CD14-positive monocyte (primary cell): ENCODE data around the gene INSIG2. TPM values are rescaled to one million over a fixed set of nuclear protein-coding genes. Genes with fewer than 3 reads are reported as not detected.
A peak's percentile ranks its signal among the peaks of the same experiment; 100 is the strongest.

Experiments used
- DNase-seq, 3 donors: peaks; one replicate each; pipeline ENCODE4 v3.0.0-alpha.2; 2011 to 2022
- H2AFZ ChIP-seq: 2 replicates; pipeline ENCODE4 v1.6.0; 2012; ENCODE audit warnings: mild to moderate bottlenecking, low read depth, low read length, inconsistent platforms; ENCODE audit not compliant: insufficient read depth, poor library complexity, severe bottlenecking
- H3K27ac ChIP-seq, 2 donors: 1 replicate in 1 of 2; 2 replicates in 1 of 2; pipeline ENCODE4 v1.5.1; 2012 to 2013; ENCODE audit warnings: low read length in 2 of 2, control low read depth in 1 of 2, inconsistent platforms in 1 of 2, low read depth in 1 of 2, mild to moderate bottlenecking in 1 of 2
- H3K27me3 ChIP-seq, 2 donors: one replicate each; pipeline versions ENCODE4 v1.6.0 to v1.6.1; 2011 to 2013; ENCODE audit warnings: low read length in 2 of 2; ENCODE audit not compliant: control insufficient read depth in 2 of 2, insufficient read depth in 2 of 2
- H3K36me3 ChIP-seq, 2 donors: replicated peaks in 1 of 2; 1 replicate in 1 of 2; 2 replicates in 1 of 2; pipeline versions ENCODE4 v1.5.1 to v1.6.1; 2012 to 2013; ENCODE audit warnings: low read length in 2 of 2, control low read depth in 1 of 2, inconsistent platforms in 1 of 2, mild to moderate bottlenecking in 1 of 2; ENCODE audit not compliant: insufficient read depth in 2 of 2, control insufficient read depth in 1 of 2
- H3K4me1 ChIP-seq, 2 donors: 1 replicate in 1 of 2; 2 replicates in 1 of 2; pipeline versions ENCODE4 v1.5.1 to v1.6.1; 2012 to 2013; ENCODE audit warnings: low read length in 2 of 2, control low read depth in 1 of 2, inconsistent platforms in 1 of 2, mild to moderate bottlenecking in 1 of 2, moderate library complexity in 1 of 2; ENCODE audit not compliant: insufficient read depth in 2 of 2, control insufficient read depth in 1 of 2
- H3K4me2 ChIP-seq: replicated peaks from 2 replicates; pipeline ENCODE3; 2012; ENCODE audit warnings: low read length, moderate library complexity, mild to moderate bottlenecking; ENCODE audit not compliant: poor library complexity, severe bottlenecking; ENCODE audit errors: extremely low read depth
- H3K4me3 ChIP-seq, 3 experiments: fragments of 200-600 bp in 1 of 3; sonication (generic) in 1 of 3; replicated peaks in 1 of 3; 1 replicate in 2 of 3; 2 replicates in 1 of 3; pipeline ENCODE4 v1.5.1; 2011 to 2013; ENCODE audit warnings: low read length in 3 of 3, mild to moderate bottlenecking in 3 of 3, control low read depth in 2 of 3, low read depth in 2 of 3, inconsistent platforms in 1 of 3, moderate library complexity in 1 of 3
- H3K79me2 ChIP-seq: 2 replicates; pipeline ENCODE4 v1.6.0; 2012; ENCODE audit warnings: mild to moderate bottlenecking, control low read depth, inconsistent platforms, low read length, moderate library complexity; ENCODE audit not compliant: insufficient read depth
- H3K9ac ChIP-seq: 2 replicates; pipeline ENCODE4 v1.6.0; 2017; ENCODE audit warnings: low read length, mild to moderate bottlenecking; ENCODE audit not compliant: insufficient read depth, poor library complexity, severe bottlenecking
- H3K9me3 ChIP-seq, 2 donors: replicated peaks in 1 of 2; 1 replicate in 1 of 2; 2 replicates in 1 of 2; pipeline versions ENCODE4 v1.5.1 to v1.6.1; 2012 to 2013; ENCODE audit warnings: low read length in 2 of 2, control low read depth in 1 of 2; ENCODE audit not compliant: control insufficient read depth in 1 of 2, insufficient read depth in 1 of 2
- H4K20me1 ChIP-seq: 2 replicates; pipeline ENCODE4 v1.6.0; 2012; ENCODE audit warnings: mild to moderate bottlenecking, low read length, control low read depth, moderate library complexity; ENCODE audit not compliant: insufficient read depth
- H3K27ac Mint-ChIP-seq, 7 donors: one replicate each; pipeline ENCODE4 v1.8.0; 2020; ENCODE audit warnings: mild to moderate bottlenecking in 7 of 7, mixed read lengths in 7 of 7, moderate library complexity in 6 of 7, inconsistent platforms in 2 of 7
- H3K27me3 Mint-ChIP-seq, 3 donors: one replicate each; pipeline ENCODE4 v1.8.0; 2021 to 2022; ENCODE audit warnings: low read depth in 3 of 3, mild to moderate bottlenecking in 3 of 3, mixed read lengths in 3 of 3, moderate library complexity in 3 of 3, inconsistent platforms in 1 of 3
- H3K36me3 Mint-ChIP-seq, 2 donors: one replicate each; pipeline ENCODE4 v1.8.0; 2020; ENCODE audit warnings: mixed read lengths in 2 of 2, inconsistent platforms in 1 of 2, mild to moderate bottlenecking in 1 of 2
- H3K4me1 Mint-ChIP-seq: one replicate; pipeline ENCODE4 v1.8.0; 2020; ENCODE audit warnings: mild to moderate bottlenecking, mixed read lengths
- H3K4me3 Mint-ChIP-seq, 2 donors: one replicate each; pipeline ENCODE4 v1.8.0; 2020; ENCODE audit warnings: mild to moderate bottlenecking in 2 of 2, mixed read lengths in 2 of 2, moderate library complexity in 1 of 2
- H3K9me3 Mint-ChIP-seq, 7 donors: one replicate each; pipeline ENCODE4 v1.8.0; 2020 to 2022; ENCODE audit warnings: mixed read lengths in 7 of 7, mild to moderate bottlenecking in 6 of 7, moderate library complexity in 6 of 7, inconsistent platforms in 2 of 7
- CTCF ChIP-seq: fragments of 200-600 bp; IDR thresholded peaks from one replicate; pipeline ENCODE4 v1.8.0; 2022; ENCODE audit warnings: antibody characterized with exemption, mild to moderate bottlenecking
- WGBS: methylation state at CpG from one replicate; pipeline ENCODE4 v1.1.5; 2013; ENCODE audit warnings: missing lambda C conversion rate; ENCODE audit not compliant: insufficient coverage; 5-methylcytosine and 5-hydroxymethylcytosine counted together
- intact Hi-C, 2 donors: fragments of 100-400 bp; cut with micrococcal nuclease; formaldehyde crosslinking; loops; one replicate each; pipeline versions ENCODE4 v1.15.0 to v1.15.1; 2023
- polyA plus RNA-seq, 3 donors: library from polyadenylated mRNA; depleted of rRNA in 1 of 3; unstranded in 2 of 3; stranded (reverse) in 1 of 3; fragments of 300-500 nt in 2 of 3; fragments of >200 nt in 1 of 3; fragmentation: Illumina TruSeq in 2 of 3; gene quantifications; 1 replicate in 2 of 3; 2 replicates in 1 of 3; pipeline ENCODE4 v1.2.3, GENCODE V29; 2012 to 2021

Gene INSIG2
- polyA plus RNA-seq, 3 donors, result 13.6 to 17.2 (median 14.8) TPM

- TF ChIP-seq CTCF, result no peak
- WGBS, result no CpG with 5 or more reads among the region's 6 CpGs
- H3K4me1 Mint-ChIP-seq, result peaks cover 15% of the 10 kb centered on the region
- Histone ChIP-seq H3K4me1 (peaks cover 8 to 19% of the 10 kb centered on the region in 2 donors), H2AFZ (no peak overlapping the region), H3K4me2 (no peak overlapping the region), H3K36me3 (no peaks in the 10 kb centered on the region), H3K27ac (no peak overlapping the region), H3K27me3 (peaks cover 0 to 5% of the 10 kb centered on the region in 2 donors), H3K9me3 (no peaks in the 10 kb centered on the region), H3K9ac (no peak overlapping the region), H3K4me3 (no peak overlapping the region), H3K79me2 (no peaks in the 10 kb centered on the region), H4K20me1 (no peaks in the 10 kb centered on the region)
- DNase-seq, result no peak
- peak overlapping the region in 1 of 2 donors; percentile 28 for H3K4me3 Mint-ChIP-seq
- H3K27ac Mint-ChIP-seq, result no peak overlapping the region
- H3K36me3 Mint-ChIP-seq, result no peaks in the 10 kb centered on the region
- intact Hi-C loops, result loop anchor here in 1 of 2 donors (10.0 kb wide), 1 partner anchor 811 kb away; no protein-coding TSS in a partner anchor
- peaks cover 0 to 2% (median 0%) of the 10 kb centered on the region in 7 donors for H3K9me3 Mint-ChIP-seq
- peaks cover 15 to 23% (median 20%) of the 10 kb centered on the region in 3 donors for H3K27me3 Mint-ChIP-seq
Observed at GRCh38 chr2:118044103-118044716, 44.1 kb upstream of the INSIG2 start.

- H3K27ac Mint-ChIP-seq, result no peak overlapping the region
Observed at GRCh38 chr2:118044854-118045253, 43.4 kb upstream of the INSIG2 start.

More at GRCh38 chr2:118044854-118045253, 43.4 kb upstream of the INSIG2 start:
- Mint-ChIP-seq H3K9me3 (peaks cover 0 to under 1% (median 0%) of the 10 kb centered on the region in 7 donors), H3K4me1 (peaks cover 18% of the 10 kb centered on the region), H3K36me3 (no peaks in the 10 kb centered on the region), H3K27me3 (peaks cover 14 to 23% (median 17%) of the 10 kb centered on the region in 3 donors), H3K4me3 (no peak overlapping the region)
- Histone ChIP-seq H4K20me1 (no peaks in the 10 kb centered on the region), H3K4me1 (peaks cover 15 to 26% of the 10 kb centered on the region in 2 donors), H3K9ac (no peak overlapping the region), H3K79me2 (no peaks in the 10 kb centered on the region), H3K9me3 (no peaks in the 10 kb centered on the region), H3K36me3 (no peaks in the 10 kb centered on the region), H3K27ac (no peak overlapping the region), H3K4me2 (no peak overlapping the region), H3K4me3 (no peak overlapping the region), H2AFZ (no peak overlapping the region), H3K27me3 (peaks cover 0 to 5% of the 10 kb centered on the region in 2 donors)
- WGBS, result no CpG with 5 or more reads among the region's 2 CpGs
- no peak for TF ChIP-seq CTCF
- no peak for DNase-seq
- intact Hi-C loops, result loop anchor here in 1 of 2 donors (10.0 kb wide), 1 partner anchor 810 kb away; no protein-coding TSS in a partner anchor
